Glutamatergic neuron (in vitro differentiated cells): ENCODE results near the gene PLPP3. TPM values are rescaled to one million over a fixed set of nuclear protein-coding genes. Genes with fewer than 3 reads are reported as not detected.

Experiments
- DNase-seq: peaks from one replicate; pipeline ENCODE4 v3.0.0; 2022
- H3K27ac Mint-ChIP-seq: one replicate; pipeline ENCODE4 v1.8.0; 2020; ENCODE audit warnings: mild to moderate bottlenecking, mixed read lengths, inconsistent platforms; ENCODE audit not compliant: unreplicated experiment
- H3K27me3 Mint-ChIP-seq: one replicate; pipeline ENCODE4 v1.8.0; 2020; ENCODE audit warnings: mild to moderate bottlenecking, moderate library complexity, mixed read lengths, inconsistent platforms; ENCODE audit not compliant: unreplicated experiment
- H3K36me3 Mint-ChIP-seq: one replicate; pipeline ENCODE4 v1.8.0; 2020; ENCODE audit warnings: mild to moderate bottlenecking, mixed read lengths, inconsistent platforms; ENCODE audit not compliant: unreplicated experiment
- H3K4me1 Mint-ChIP-seq: one replicate; pipeline ENCODE4 v1.8.0; 2020; ENCODE audit warnings: mild to moderate bottlenecking, low read depth, mixed read lengths, inconsistent platforms; ENCODE audit not compliant: unreplicated experiment
- H3K4me3 Mint-ChIP-seq: one replicate; pipeline ENCODE4 v1.8.0; 2020; ENCODE audit warnings: mild to moderate bottlenecking, mixed read lengths, inconsistent platforms; ENCODE audit not compliant: unreplicated experiment
- H3K9me3 Mint-ChIP-seq: one replicate; pipeline ENCODE4 v1.8.0; 2020; ENCODE audit warnings: mild to moderate bottlenecking, moderate library complexity, mixed read lengths, inconsistent platforms; ENCODE audit not compliant: unreplicated experiment
- CTCF ChIP-seq: fragments of 200-600 bp; sonication (generic); IDR thresholded peaks from one replicate; pipeline ENCODE4 v1.5.0; 2021; ENCODE audit not compliant: partially characterized antibody, unreplicated experiment
- total RNA-seq: library from RNA; stranded (reverse); fragmentation: NEBNext Ultra II Directional; extraction: Animal tissue kit (Norgen Biotek cat#: 25700); gene quantifications from one replicate; pipeline ENCODE4 v1.2.1, GENCODE V29; 2021; ENCODE audit not compliant: unreplicated experiment

Gene PLPP3
- total RNA-seq, 1 donor from 2014 or later: 11.7 TPM

- no peaks in the 10 kb centered on the region for H3K9me3 Mint-ChIP-seq
- peaks cover 36% of the 10 kb centered on the region for H3K4me1 Mint-ChIP-seq
- H3K27ac Mint-ChIP-seq: no peak overlapping the region
- no peak for TF ChIP-seq CTCF
- no peak overlapping the region for H3K4me3 Mint-ChIP-seq
- H3K36me3 Mint-ChIP-seq: peaks cover 4% of the 10 kb centered on the region
- H3K27me3 Mint-ChIP-seq: no peaks in the 10 kb centered on the region
- no peak for DNase-seq
Measured at GRCh38 chr1:56564615-56565014, 14.7 kb downstream of the PLPP3 start.

GRCh38 chr1:56563568-56563967, 15.8 kb downstream of the PLPP3 start:
- no peak overlapping the region for H3K27ac Mint-ChIP-seq

GRCh38 chr1:56562891-56563452, 16.4 kb downstream of the PLPP3 start:
- no peak for TF ChIP-seq CTCF
- DNase-seq: no peak
- Mint-ChIP-seq H3K4me1 (peaks cover 38% of the 10 kb centered on the region), H3K36me3 (peaks cover 4% of the 10 kb centered on the region), H3K27ac (peak overlapping the region; percentile 49), H3K4me3 (no peak overlapping the region), H3K27me3 (peaks cover 2% of the 10 kb centered on the region), H3K9me3 (no peaks in the 10 kb centered on the region)

More at GRCh38 chr1:56563568-56563967, 15.8 kb downstream of the PLPP3 start:
- no peak for TF ChIP-seq CTCF
- H3K9me3 Mint-ChIP-seq: no peaks in the 10 kb centered on the region
- no peak overlapping the region for H3K4me3 Mint-ChIP-seq
- H3K27me3 Mint-ChIP-seq: peaks cover 2% of the 10 kb centered on the region
- DNase-seq: no peak
- H3K4me1 Mint-ChIP-seq: peaks cover 34% of the 10 kb centered on the region
- H3K36me3 Mint-ChIP-seq: peaks cover 4% of the 10 kb centered on the region

GRCh38 chr1:56561227-56562019, 17.9 kb downstream of the PLPP3 start:
- H3K4me3 Mint-ChIP-seq: no peak overlapping the region
- H3K27me3 Mint-ChIP-seq: peaks cover 2% of the 10 kb centered on the region
- peaks cover 4% of the 10 kb centered on the region for H3K36me3 Mint-ChIP-seq
- no peak for TF ChIP-seq CTCF
- DNase-seq: no peak
- H3K4me1 Mint-ChIP-seq: peaks cover 35% of the 10 kb centered on the region
- H3K9me3 Mint-ChIP-seq: peaks cover 2% of the 10 kb centered on the region
- H3K27ac Mint-ChIP-seq: no peak overlapping the region

GRCh38 chr1:56557746-56558145, 21.6 kb downstream of the PLPP3 start:
- Mint-ChIP-seq H3K4me1 (peaks cover 35% of the 10 kb centered on the region), H3K36me3 (peaks cover 4% of the 10 kb centered on the region)

More at GRCh38 chr1:56557746-56558145, 21.6 kb downstream of the PLPP3 start:
- H3K27me3 Mint-ChIP-seq: peaks cover 2% of the 10 kb centered on the region
- no peak overlapping the region for H3K4me3 Mint-ChIP-seq
- no peak for TF ChIP-seq CTCF
- H3K27ac Mint-ChIP-seq: no peak overlapping the region
- DNase-seq: no peak
- H3K9me3 Mint-ChIP-seq: peaks cover 2% of the 10 kb centered on the region
